BE2C (cell line): ENCODE measurements around the gene C16orf87. TPM values are rescaled to one million over a fixed set of nuclear protein-coding genes. Genes with fewer than 3 reads are reported as not detected.
A peak's percentile ranks its signal among the peaks of the same experiment; 100 is the strongest.
"Not testable (repeated sequence)": the region's sequence is repeated elsewhere in the genome, so short reads cannot be mapped to it uniquely, and the experiment has no call there.

Experiments used
- DNase-seq: peaks from one replicate; pipeline ENCODE4 v3.0.0-alpha.2; 2020
- H3K27me3 ChIP-seq: fragments of 250-450 bp; sonication (Bioruptor Pico); 2 replicates; pipeline ENCODE4 v1.5.1; 2020; ENCODE audit warnings: mild to moderate bottlenecking
- H3K36me3 ChIP-seq: fragments of 250-450 bp; sonication (Bioruptor Pico); 2 replicates; pipeline ENCODE4 v1.5.1; 2020; ENCODE audit warnings: mild to moderate bottlenecking
- H3K4me1 ChIP-seq: fragments of 250-450 bp; sonication (Bioruptor Pico); 2 replicates; pipeline ENCODE4 v1.5.1; 2020
- H3K4me3 ChIP-seq: 2 replicates; pipeline ENCODE4 v1.5.1; 2011; ENCODE audit warnings: low read depth, low read length
- H3K9me3 ChIP-seq: fragments of 250-450 bp; sonication (Bioruptor Pico); 2 replicates; pipeline ENCODE4 v1.5.1; 2020
- polyA plus RNA-seq: library from polyadenylated mRNA; unstranded; fragments of >200 nt; gene quantifications from one replicate; pipeline ENCODE4 v1.2.1, GENCODE V29; 2012; ENCODE audit warnings: low read depth, missing spikeins; ENCODE audit not compliant: insufficient read length, insufficient read depth
- TF ChIP-seq, protein P1 (sequence below): IDR thresholded peaks from 2 replicates; pipeline ENCODE4 v1.5.1; 2012; ENCODE audit warnings: mild to moderate bottlenecking, low read depth, low read length

Gene C16orf87, protein sequence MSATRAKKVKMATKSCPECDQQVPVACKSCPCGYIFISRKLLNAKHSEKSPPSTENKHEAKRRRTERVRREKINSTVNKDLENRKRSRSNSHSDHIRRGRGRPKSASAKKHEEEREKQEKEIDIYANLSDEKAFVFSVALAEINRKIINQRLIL
- 10.3 TPM for polyA plus RNA-seq

DNA sequence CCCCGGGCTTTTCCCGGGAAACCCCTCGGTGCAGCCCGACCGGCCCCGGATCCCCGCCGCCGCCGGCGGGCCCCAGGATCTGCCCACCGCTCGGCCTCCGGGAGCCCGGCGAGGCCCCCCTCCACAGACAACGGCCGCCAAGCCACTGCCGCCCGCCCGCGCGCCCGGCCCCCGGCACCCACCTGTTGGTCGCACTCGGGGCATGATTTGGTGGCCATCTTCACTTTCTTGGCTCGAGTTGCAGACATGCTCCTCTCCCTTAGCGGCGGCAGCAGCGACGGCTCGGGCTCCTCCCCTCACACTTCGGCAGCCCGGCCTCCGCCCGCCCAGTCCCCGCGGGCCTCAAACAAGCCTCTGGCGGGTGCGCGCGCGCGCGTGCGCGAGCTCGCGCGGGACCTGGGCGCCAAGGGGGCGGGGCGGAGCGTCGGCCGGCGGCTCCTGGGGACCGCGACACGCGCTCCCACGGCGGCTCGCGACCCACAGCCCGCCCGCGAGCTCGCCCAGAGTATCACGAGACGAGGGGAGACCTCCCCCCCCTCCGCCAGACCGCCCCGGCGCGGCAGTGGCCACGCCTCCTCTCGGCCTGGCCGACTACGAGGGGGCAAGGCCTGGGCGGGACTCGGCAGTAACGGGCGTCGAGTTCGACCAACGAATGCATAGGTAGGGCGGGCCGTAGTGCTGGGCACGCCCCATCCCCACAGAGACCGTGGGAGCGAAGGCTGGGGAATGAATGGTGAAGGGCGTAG, at the start of gene C16orf87:
Gene C16orf87 (minus strand): TSS at position 279 of the 746 bp plus-strand sequence. CDS start 31 bp downstream, at position 248.
- peak within 1 kb of the TSS; percentile 82 for H3K4me3 ChIP-seq
- H3K9me3 ChIP-seq, result no peaks in the 10 kb centered on the region
- H3K27me3 ChIP-seq, result no peaks in the 10 kb centered on the region
- TF ChIP-seq, protein P1, sequence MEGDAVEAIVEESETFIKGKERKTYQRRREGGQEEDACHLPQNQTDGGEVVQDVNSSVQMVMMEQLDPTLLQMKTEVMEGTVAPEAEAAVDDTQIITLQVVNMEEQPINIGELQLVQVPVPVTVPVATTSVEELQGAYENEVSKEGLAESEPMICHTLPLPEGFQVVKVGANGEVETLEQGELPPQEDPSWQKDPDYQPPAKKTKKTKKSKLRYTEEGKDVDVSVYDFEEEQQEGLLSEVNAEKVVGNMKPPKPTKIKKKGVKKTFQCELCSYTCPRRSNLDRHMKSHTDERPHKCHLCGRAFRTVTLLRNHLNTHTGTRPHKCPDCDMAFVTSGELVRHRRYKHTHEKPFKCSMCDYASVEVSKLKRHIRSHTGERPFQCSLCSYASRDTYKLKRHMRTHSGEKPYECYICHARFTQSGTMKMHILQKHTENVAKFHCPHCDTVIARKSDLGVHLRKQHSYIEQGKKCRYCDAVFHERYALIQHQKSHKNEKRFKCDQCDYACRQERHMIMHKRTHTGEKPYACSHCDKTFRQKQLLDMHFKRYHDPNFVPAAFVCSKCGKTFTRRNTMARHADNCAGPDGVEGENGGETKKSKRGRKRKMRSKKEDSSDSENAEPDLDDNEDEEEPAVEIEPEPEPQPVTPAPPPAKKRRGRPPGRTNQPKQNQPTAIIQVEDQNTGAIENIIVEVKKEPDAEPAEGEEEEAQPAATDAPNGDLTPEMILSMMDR, result no peak
- no peaks in the 10 kb centered on the region for H3K36me3 ChIP-seq
- no peaks in the 10 kb centered on the region; the same call in 1 of the 2 replicates for H3K4me1 ChIP-seq
- peak; percentile 95 for DNase-seq

DNA sequence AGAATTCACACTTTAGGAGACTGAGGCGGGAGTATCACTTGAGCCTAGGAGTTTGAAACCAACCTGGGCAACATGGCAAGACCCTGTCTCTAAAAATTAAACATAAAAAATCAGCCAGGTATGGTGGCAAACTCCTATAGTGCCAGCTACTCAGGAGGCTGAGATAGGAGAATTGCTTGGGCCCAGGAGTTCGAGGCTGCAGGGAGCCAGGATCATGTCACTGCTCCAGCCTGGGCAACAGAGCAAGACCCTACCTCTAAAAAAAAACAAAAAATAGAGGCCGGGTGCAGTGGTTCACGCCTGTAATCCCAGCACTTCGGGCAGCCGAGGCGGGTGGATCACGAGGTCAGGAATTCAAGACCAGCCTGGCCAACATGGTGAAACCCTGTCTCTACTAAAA, 44.3 kb upstream of the C16orf87 start:
- DNase-seq, result no peak
- no peaks in the 10 kb centered on the region; the same call in none of the 2 replicates for H3K4me1 ChIP-seq
- H3K27me3 ChIP-seq, result no peaks in the 10 kb centered on the region
- H3K9me3 ChIP-seq, result no peaks in the 10 kb centered on the region
- H3K4me3 ChIP-seq, result no peak overlapping the region
- TF ChIP-seq, protein P1, result no peak
- H3K36me3 ChIP-seq, result no peaks in the 10 kb centered on the region

DNA sequence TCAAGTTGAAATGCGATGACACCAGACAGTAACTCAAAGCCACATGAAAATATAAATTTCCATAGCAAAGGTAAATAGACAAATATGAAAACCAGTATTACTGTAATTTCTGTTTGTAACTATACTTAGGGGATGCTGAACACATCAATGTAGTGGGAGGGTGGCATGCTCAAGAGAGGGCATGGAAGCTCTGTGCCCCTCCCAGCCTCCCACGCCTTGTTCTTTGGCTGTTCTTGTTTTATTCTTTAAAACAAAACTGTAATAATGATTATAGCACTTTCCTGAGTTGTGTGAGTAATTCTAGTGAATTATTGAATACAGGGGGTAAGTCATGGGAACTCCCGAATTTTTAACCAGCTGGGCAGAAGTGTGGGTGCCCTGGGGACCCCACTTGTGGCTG, 42.2 kb upstream of the C16orf87 start:
- H3K36me3 ChIP-seq, result no peaks in the 10 kb centered on the region
- no peak for DNase-seq
- no peak overlapping the region for H3K4me3 ChIP-seq
- no peaks in the 10 kb centered on the region for H3K27me3 ChIP-seq
- H3K4me1 ChIP-seq, result no peaks in the 10 kb centered on the region; the same call in none of the 2 replicates
- TF ChIP-seq, protein P1, result no peak
- no peaks in the 10 kb centered on the region for H3K9me3 ChIP-seq

DNA sequence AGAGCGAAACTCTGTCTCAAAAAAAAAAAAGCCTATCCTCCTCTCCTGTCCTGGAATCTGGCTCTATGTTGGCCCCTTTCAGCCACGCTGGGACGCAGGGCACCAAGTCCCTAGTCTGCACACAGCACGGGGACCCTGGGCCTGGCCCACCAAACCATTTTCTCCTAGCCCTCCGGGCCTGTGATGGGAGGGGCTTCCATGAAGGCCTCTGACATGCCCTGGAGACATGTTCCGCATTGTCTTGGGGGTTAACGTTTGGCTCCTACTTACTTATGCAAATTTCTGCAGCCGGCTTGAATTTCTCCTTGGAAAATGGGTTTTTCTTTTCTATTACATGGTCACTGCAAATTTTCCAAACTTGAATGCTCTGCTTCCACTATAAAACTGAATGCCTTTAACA, 40.6 kb upstream of the C16orf87 start:
- H3K4me1 ChIP-seq, result no peaks in the 10 kb centered on the region; the same call in none of the 2 replicates
- H3K4me3 ChIP-seq, result no peak overlapping the region
- TF ChIP-seq, protein P1, result no peak
- no peak for DNase-seq
- no peaks in the 10 kb centered on the region for H3K36me3 ChIP-seq
- no peaks in the 10 kb centered on the region for H3K9me3 ChIP-seq
- H3K27me3 ChIP-seq, result no peaks in the 10 kb centered on the region

DNA sequence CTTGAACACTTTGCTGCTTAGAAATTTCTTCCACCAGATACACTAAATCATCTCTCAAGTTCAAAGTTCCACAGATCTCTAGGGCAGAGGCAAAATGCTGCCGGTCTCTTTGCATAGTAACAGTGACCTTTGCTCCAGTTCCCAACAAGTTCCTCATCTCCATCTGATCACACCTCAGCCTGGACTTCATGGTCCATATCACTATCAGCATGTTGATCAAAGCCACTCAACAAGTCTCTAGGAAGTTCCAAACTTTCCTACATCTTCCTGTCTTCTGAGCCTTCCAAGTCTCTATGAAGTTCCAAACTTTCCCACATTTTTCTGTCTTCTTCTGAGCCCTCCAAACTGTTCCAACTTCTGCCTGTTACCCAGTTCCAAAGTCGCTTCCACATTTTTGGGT, 37.9 kb upstream of the C16orf87 start:
- not testable (repeated sequence) for H3K27me3 ChIP-seq, H3K4me1 ChIP-seq, DNase-seq, H3K9me3 ChIP-seq, H3K36me3 ChIP-seq, H3K4me3 ChIP-seq

DNA sequence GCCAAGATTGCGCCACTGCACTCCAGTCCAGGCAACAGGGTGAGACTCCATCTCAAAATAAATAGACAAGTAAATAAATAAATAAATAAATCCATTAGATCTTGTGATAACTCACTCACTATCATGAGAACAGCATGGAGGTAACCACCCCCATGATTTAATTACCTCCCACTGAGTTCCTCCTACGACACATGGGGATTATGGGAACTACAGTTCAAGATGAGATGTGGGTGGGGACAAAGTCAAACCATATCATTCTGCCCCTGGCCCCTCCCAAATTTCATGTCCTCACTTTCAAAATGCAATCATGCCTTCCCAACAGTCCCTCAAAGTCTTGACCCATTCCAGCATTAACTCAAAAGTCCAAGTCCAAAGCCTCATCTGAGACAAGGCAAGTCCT, 36.5 kb upstream of the C16orf87 start:
- DNase-seq, H3K4me3 ChIP-seq, H3K27me3 ChIP-seq, H3K36me3 ChIP-seq, H3K4me1 ChIP-seq, H3K9me3 ChIP-seq: not testable (repeated sequence)

DNA sequence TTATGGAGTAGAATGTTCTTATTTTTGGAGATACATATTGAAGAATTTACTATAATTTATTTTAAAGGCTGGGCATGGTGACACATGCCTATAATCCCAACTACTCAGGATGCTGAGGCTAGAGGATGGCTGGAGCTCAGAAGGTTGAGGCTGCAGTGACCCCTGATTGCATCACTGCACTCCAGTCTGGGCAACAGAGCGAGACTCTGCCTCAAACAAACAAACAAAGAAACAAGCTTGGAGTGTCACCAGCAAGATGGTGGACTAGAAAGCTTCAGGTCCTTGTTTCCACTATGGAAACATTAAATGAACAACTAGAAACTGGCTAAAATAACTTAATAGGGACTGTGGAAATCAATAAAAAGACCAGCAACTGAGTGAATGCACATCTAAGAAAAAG, 35.3 kb upstream of the C16orf87 start:
- no peaks in the 10 kb centered on the region for H3K4me1 ChIP-seq
- no peak overlapping the region for H3K4me3 ChIP-seq
- no peaks in the 10 kb centered on the region for H3K9me3 ChIP-seq
- TF ChIP-seq, protein P1, result no peak
- H3K27me3 ChIP-seq, result no peaks in the 10 kb centered on the region
- DNase-seq, result no peak
- H3K36me3 ChIP-seq, result no peaks in the 10 kb centered on the region
